Neural progenitor cell (in vitro differentiated cells): ENCODE results near the gene KCNMA1.

Experiments
- EZH2 ChIP-seq: fragments of 200-600 bp; sonication (generic); IDR thresholded peaks from 2 replicates; pipeline ENCODE4 v1.6.1; 2017; ENCODE audit warnings: antibody characterized with exemption, mild to moderate bottlenecking, moderate library complexity
- TF ChIP-seq, protein P1 (sequence below): fragments of 200-600 bp; sonication (generic); IDR thresholded peaks from 2 replicates; pipeline ENCODE4 v1.5.1; 2017; ENCODE audit warnings: antibody characterized with exemption, mild to moderate bottlenecking

DNA sequence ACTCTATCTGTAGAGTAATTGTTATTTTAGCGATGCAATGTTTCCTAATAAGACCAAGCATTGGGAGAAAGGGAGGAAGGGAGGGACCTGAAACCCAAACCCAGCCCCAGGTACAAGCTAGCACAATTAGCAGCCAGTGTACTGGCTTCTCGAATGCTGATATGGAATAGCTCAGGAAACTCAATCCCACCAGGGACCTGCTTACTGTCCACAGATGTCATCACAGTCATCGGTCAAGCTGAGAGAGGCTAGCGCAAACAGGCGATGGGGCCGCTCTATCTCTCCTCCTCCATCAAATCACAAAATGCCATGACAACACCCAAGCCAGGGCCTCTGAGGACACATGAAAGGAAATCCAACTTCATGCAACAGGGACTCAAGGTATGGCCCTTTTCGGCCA, 192.1 kb downstream of the KCNMA1 start:
- TF ChIP-seq, protein P1, sequence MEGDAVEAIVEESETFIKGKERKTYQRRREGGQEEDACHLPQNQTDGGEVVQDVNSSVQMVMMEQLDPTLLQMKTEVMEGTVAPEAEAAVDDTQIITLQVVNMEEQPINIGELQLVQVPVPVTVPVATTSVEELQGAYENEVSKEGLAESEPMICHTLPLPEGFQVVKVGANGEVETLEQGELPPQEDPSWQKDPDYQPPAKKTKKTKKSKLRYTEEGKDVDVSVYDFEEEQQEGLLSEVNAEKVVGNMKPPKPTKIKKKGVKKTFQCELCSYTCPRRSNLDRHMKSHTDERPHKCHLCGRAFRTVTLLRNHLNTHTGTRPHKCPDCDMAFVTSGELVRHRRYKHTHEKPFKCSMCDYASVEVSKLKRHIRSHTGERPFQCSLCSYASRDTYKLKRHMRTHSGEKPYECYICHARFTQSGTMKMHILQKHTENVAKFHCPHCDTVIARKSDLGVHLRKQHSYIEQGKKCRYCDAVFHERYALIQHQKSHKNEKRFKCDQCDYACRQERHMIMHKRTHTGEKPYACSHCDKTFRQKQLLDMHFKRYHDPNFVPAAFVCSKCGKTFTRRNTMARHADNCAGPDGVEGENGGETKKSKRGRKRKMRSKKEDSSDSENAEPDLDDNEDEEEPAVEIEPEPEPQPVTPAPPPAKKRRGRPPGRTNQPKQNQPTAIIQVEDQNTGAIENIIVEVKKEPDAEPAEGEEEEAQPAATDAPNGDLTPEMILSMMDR: no peak
- no peak for TF ChIP-seq EZH2
